ENCODE measurements around the gene UNC5B. TPM values are rescaled to one million over a fixed set of nuclear protein-coding genes. Genes with fewer than 3 reads are reported as not detected.

UNC5B gene
- total RNA-seq, 1 donor from 2014 or later, result 26.9 TPM

DNA sequence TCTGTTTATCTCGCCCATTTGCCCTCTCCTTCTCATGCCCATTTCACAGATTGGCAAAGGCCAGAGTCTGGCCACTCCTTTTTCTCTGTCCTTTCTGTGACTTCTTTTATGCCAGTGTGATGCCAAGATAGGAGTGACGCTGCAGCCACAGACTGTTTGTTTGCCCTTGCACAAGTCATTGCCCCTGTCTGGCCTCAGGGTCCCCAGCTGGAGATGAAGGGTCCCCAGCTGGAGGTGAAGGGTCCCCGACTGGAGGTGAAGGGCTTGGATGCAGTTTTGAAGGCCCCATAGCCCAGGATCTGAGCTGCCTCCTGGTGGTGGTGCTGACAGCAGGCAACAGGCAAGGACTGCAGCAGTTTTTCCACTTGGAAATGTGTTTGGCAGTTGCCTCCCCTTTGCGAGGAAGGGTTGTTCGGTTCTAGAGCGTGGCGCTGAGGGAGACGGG is 55.9 kb downstream of the UNC5B start:
- peak; percentile 62 for TF ChIP-seq CTCF (IDR thresholded peaks at IDR 0.05; ENCODE audit: insufficient read depth, low read length, poor library complexity, severe bottlenecking)
- Histone ChIP-seq H3K4me3 (ENCODE audit: low read depth, low read length) (no peak overlapping the region), H3K36me3 (ENCODE audit: control insufficient read depth, insufficient read depth, low read length) (no peaks in the 10 kb centered on the region), H3K27me3 (ENCODE audit: control insufficient read depth, insufficient read depth, low read length) (peaks cover 3% of the 10 kb centered on the region)
- DNase-seq (ENCODE audit: low read depth), result no peak

DNA sequence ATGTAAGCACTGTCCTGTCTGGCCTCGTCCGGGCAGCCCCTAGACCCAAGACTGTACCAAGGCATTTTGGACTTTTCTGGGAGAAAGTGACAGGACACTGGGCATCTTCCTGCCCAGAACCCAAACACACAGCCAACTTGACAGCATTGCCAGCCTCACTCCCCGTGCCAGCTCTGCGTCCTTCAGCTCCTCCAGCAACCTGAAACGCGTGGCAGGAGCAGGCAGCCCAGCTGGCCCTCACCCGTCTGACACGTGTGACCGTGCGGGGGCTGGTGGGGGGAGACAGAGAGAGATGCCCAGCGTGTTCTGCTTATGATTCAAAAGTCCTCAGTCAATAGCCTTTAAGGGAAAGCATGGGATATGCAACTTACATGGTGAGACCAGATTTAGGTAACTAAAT is 56.4 kb downstream of the UNC5B start:
- DNase-seq (ENCODE audit: low read depth), result no peak
- TF ChIP-seq CTCF (IDR thresholded peaks at IDR 0.05; ENCODE audit: insufficient read depth, low read length, poor library complexity, severe bottlenecking), result no peak

DNA sequence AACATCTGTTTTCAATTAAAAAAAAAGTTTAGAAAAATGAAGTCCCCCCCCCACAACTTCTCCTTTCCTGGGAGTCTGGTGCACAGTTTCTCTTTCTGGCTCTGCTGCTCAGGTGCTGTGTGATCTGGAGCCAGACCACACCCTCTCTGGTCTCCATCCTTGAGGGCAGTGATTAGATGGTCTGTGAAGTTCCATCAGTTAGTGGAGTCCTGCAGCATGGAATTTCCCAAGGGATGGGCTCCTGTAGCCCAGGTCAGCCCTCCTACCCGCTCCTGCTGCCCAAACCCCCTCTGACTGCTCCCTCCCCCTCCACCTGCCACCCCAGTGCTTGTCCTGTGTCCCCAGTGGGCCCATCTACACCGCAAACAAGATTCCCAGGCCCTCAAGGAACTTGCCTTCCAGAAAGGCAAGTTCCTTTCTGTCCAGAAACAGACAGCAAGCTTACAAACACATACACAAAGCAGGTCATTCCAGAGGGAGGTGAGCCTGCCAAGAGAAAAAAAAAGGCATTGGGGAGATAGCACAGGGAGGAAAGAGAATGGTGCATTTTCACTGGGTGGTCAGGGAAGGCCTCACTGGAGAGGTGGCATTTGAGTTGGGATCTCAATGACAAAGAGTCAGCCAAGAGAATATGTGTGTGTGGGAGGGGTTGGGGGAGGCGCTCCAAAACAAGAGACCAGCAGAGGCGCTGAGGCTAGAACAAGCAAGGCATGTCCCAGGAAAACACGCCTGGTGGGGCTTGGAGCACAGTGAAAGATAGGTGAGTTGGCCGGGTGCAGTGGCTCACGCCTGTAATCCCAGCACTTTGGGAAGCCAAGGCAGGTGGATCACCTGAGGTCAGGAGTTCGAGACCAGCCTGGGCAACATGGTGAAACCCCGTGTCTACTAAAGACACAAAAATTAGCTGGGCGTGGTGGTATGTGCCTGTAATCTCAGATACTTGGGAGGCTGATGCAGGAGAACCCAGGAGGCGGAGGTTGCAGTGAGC is 57.2 kb downstream of the UNC5B start:
- no peak for DNase-seq (ENCODE audit: low read depth)
- no peak overlapping the region for H3K4me3 ChIP-seq (ENCODE audit: low read depth, low read length)
- no peak for TF ChIP-seq CTCF (IDR thresholded peaks at IDR 0.05; ENCODE audit: insufficient read depth, low read length, poor library complexity, severe bottlenecking)
- peaks cover 3% of the 10 kb centered on the region for H3K27me3 ChIP-seq (ENCODE audit: control insufficient read depth, insufficient read depth, low read length)
- H3K36me3 ChIP-seq (ENCODE audit: control insufficient read depth, insufficient read depth, low read length), result no peaks in the 10 kb centered on the region

More for the DNA sequence above, 56.4 kb downstream of the UNC5B start:
- Histone ChIP-seq H3K27me3 (ENCODE audit: control insufficient read depth, insufficient read depth, low read length) (peaks cover 3% of the 10 kb centered on the region), H3K4me3 (ENCODE audit: low read depth, low read length) (no peak overlapping the region), H3K36me3 (ENCODE audit: control insufficient read depth, insufficient read depth, low read length) (no peaks in the 10 kb centered on the region)

DNA sequence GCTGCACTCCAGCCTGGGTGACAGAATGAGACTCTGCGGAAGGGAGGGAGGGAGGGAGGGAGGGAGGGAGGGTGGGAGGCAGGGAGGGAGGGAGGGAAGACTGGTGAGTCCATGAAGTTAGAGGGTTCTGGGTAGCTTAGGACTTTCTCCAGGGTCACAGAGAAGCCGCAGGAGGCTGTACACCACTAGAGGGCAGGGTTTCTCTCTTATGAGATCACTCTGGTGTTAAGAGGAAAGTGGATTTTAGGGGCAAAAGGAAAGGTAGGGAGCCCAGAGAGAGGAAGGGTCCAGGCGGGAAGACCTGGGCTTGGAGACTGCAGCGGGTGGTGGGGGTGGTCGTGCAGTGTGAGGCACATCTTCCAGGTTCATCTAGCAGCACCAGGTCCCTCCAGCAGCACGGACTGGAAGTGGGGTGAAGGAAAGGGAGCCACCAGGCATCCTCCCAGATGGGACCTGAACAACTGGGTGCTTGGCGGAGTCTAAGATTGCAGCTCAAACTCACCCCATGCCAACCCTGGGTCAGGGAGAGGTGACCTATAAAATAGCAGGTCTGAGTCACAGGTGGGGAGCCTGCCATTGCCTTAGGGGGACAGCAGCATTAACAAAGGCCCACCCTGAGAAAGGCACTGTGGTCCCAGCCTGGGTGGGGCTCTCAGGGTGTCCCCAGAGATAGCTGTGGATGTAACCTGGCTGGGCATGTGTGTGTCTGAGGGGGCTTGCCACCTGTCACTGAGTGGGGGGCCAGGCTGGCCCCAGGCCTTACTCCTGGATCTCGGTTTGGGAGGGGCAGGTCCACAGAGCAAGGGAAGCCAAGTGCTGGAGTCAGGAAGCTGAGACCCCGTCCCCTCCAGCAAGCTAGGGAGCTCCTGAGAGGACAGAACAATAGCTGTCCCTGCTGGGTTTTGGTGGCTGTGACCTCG is 58.2 kb downstream of the UNC5B start:
- H3K4me3 ChIP-seq (ENCODE audit: low read depth, low read length), result no peak overlapping the region
- H3K27me3 ChIP-seq (ENCODE audit: control insufficient read depth, insufficient read depth, low read length), result peaks cover 3% of the 10 kb centered on the region
- H3K36me3 ChIP-seq (ENCODE audit: control insufficient read depth, insufficient read depth, low read length), result no peaks in the 10 kb centered on the region
- TF ChIP-seq CTCF (IDR thresholded peaks at IDR 0.05; ENCODE audit: insufficient read depth, low read length, poor library complexity, severe bottlenecking), result peak; percentile 75
- DNase-seq (ENCODE audit: low read depth), result no peak

DNA sequence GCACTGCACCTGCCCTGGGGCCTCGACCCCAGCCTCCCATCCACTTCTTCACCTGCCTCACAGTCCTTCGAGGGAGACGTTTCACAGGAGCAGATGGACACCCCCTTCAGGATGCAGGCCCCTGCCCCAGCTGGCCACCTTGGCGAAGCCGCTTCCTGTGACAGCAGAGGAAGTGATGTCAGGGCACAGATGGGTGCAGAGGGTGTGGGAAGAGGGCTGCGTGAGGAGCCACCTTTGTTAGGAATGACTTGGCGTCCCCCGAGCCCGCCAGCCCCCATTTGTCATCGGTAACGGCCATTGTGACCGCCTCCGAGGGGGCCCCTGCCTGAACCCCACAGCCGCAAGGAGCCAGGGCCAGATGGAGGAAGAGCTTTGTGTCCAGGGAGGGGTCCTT is 59.3 kb downstream of the UNC5B start:
- TF ChIP-seq CTCF (IDR thresholded peaks at IDR 0.05; ENCODE audit: insufficient read depth, low read length, poor library complexity, severe bottlenecking), result no peak
- DNase-seq (ENCODE audit: low read depth), result no peak
- H3K27me3 ChIP-seq (ENCODE audit: control insufficient read depth, insufficient read depth, low read length), result peaks cover 3% of the 10 kb centered on the region
- no peaks in the 10 kb centered on the region for H3K36me3 ChIP-seq (ENCODE audit: control insufficient read depth, insufficient read depth, low read length)
- no peak overlapping the region for H3K4me3 ChIP-seq (ENCODE audit: low read depth, low read length)

All from kidney epithelial cell (primary cell).